A673 (cell line): ENCODE measurements around the gene KAT2A. TPM values are rescaled to one million over a fixed set of nuclear protein-coding genes. Genes with fewer than 3 reads are reported as not detected.
"Not testable (repeated sequence)": the region's sequence is repeated elsewhere in the genome, so short reads cannot be mapped to it uniquely, and the experiment has no call there.

ENCODE experiments used
- BruUV-seq: library from RNA; stranded (reverse); fragments of 400-500 nt; replicated peaks from 2 replicates; lab custom pipeline; 2021; lab: Mats Ljungman, UMichigan
- CTCF ChIA-PET: fragments of 300-600 bp; sonication (Branson Sonifier 250); formaldehyde crosslinking; loops from one replicate; lab custom pipeline; 2022; ENCODE audit warnings: antibody characterized with exemption; lab: Charles Lee
- POLR2A ChIA-PET: fragments of 300-600 bp; sonication (Branson Sonifier 250); formaldehyde crosslinking; loops from one replicate; lab custom pipeline; 2022; ENCODE audit warnings: antibody characterized with exemption; ENCODE audit not compliant: low non-redundant PET; lab: Charles Lee
- DNase-seq: peaks from one replicate; pipeline ENCODE4 v3.0.0-alpha.2; 2015; ENCODE audit warnings: low spot score
- H3K27ac ChIP-seq: fragments of 200-600 bp; sonication (generic); 2 replicates; pipeline ENCODE4 v1.5.1; 2016; ENCODE audit warnings: mixed run types, low read depth, mild to moderate bottlenecking, mixed read lengths, antibody characterized with exemption, low read length; ENCODE audit not compliant: poor library complexity, severe bottlenecking
- H3K27me3 ChIP-seq: fragments of 200-600 bp; sonication (generic); replicated peaks from 2 replicates; pipeline ENCODE4 v1.6.1; 2017; ENCODE audit warnings: mixed run types, low read depth, mild to moderate bottlenecking, mixed read lengths, antibody characterized with exemption, low read length; ENCODE audit not compliant: insufficient read depth, poor library complexity
- H3K36me3 ChIP-seq: fragments of 200-600 bp; sonication (generic); 2 replicates; pipeline ENCODE4 v1.6.1; 2016; ENCODE audit warnings: mixed run types, mild to moderate bottlenecking, mixed read lengths, antibody characterized with exemption, low read length; ENCODE audit not compliant: insufficient read depth, poor library complexity, severe bottlenecking
- H3K4me1 ChIP-seq: fragments of 200-600 bp; sonication (generic); 2 replicates; pipeline ENCODE4 v1.6.1; 2017; ENCODE audit warnings: mixed run types, mild to moderate bottlenecking, mixed read lengths, antibody characterized with exemption, low read length; ENCODE audit not compliant: insufficient read depth, poor library complexity, severe bottlenecking
- H3K4me3 ChIP-seq: fragments of 200-600 bp; sonication (generic); 2 replicates; pipeline ENCODE4 v1.5.1; 2016; ENCODE audit warnings: low read depth, mixed run types, mild to moderate bottlenecking, mixed read lengths, low read length; ENCODE audit not compliant: poor library complexity, severe bottlenecking
- H3K9me3 ChIP-seq: fragments of 200-600 bp; sonication (generic); 2 replicates; pipeline ENCODE4 v1.6.1; 2016; ENCODE audit warnings: mixed run types, low read depth, mild to moderate bottlenecking, mixed read lengths, antibody characterized with exemption, low read length; ENCODE audit not compliant: poor library complexity, severe bottlenecking
- EZH2 ChIP-seq: fragments of 200-600 bp; sonication (generic); IDR thresholded peaks from 2 replicates; pipeline ENCODE4 v1.6.1; 2017; ENCODE audit warnings: borderline replicate concordance, low read depth, mild to moderate bottlenecking, mixed read lengths, antibody characterized with exemption, low read length; ENCODE audit not compliant: poor library complexity, severe bottlenecking
- intact Hi-C: fragments of 100-400 bp; cut with micrococcal nuclease; formaldehyde crosslinking; loops from one replicate; pipeline ENCODE4 v1.10.0; 2022; ENCODE audit not compliant: unreplicated experiment
- total RNA-seq: library from RNA; stranded (reverse); gene quantifications from 2 replicates; pipeline ENCODE4 v1.2.3, GENCODE V29; 2021
- TF ChIP-seq, protein P1 (sequence below): fragments of 300-800, 200-600 bp; sonication (generic); conservative IDR thresholded peaks from 2 replicates; pipeline ENCODE4 v1.5.1; 2017; ENCODE audit warnings: low read depth, mild to moderate bottlenecking, antibody characterized with exemption, low read length, moderate library complexity, mixed read lengths

The KAT2A gene
- total RNA-seq, 1 experiment from 2014 or later: 30.3 TPM

- H3K27ac ChIP-seq: no peak overlapping the region
- no peak for DNase-seq
- TF ChIP-seq, protein P1, sequence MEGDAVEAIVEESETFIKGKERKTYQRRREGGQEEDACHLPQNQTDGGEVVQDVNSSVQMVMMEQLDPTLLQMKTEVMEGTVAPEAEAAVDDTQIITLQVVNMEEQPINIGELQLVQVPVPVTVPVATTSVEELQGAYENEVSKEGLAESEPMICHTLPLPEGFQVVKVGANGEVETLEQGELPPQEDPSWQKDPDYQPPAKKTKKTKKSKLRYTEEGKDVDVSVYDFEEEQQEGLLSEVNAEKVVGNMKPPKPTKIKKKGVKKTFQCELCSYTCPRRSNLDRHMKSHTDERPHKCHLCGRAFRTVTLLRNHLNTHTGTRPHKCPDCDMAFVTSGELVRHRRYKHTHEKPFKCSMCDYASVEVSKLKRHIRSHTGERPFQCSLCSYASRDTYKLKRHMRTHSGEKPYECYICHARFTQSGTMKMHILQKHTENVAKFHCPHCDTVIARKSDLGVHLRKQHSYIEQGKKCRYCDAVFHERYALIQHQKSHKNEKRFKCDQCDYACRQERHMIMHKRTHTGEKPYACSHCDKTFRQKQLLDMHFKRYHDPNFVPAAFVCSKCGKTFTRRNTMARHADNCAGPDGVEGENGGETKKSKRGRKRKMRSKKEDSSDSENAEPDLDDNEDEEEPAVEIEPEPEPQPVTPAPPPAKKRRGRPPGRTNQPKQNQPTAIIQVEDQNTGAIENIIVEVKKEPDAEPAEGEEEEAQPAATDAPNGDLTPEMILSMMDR: no peak
- TF ChIP-seq EZH2: no peak
- BruUV-seq: no TSS peak
- intact Hi-C loops: no loop called here
- ChIA-PET CTCF (interaction anchor here (0.5 kb wide), 1 partner anchor 1530 kb away, joined by 3 read pairs; no protein-coding TSS in a partner anchor), POLR2A (interaction anchor here (0.5 kb wide), 1 partner anchor 127 kb away, joined by 3 read pairs; no protein-coding TSS in a partner anchor)
- no peaks in the 10 kb centered on the region for H3K9me3 ChIP-seq
- H3K36me3 ChIP-seq: no peaks in the 10 kb centered on the region
- H3K27me3 ChIP-seq: no peaks in the 10 kb centered on the region
- H3K4me1 ChIP-seq: no peaks in the 10 kb centered on the region
- H3K4me3 ChIP-seq: no peak overlapping the region
Measured at GRCh38 chr17:42142371-42142896, 21.3 kb upstream of the KAT2A start.

DNA sequence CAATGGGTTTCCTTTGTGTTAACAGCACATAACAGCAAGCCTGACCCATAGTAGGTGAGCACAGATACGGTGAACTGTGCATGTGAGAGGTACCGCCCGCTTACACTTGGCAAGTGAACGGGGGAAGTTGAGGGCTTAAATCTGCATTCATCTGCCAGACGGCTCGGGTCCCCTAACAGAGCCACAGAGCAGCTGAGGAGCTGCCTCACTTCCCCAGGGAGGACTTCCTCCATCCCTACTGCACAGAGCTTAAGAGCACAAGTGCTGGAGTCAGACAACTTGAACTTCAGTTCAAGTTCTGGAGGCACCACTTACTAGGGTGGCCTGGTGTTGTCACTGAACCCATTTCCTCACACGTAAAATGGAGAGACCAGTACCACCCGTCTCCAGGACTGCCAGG, 20.2 kb upstream of the KAT2A start:
- DNase-seq: no peak
- Histone ChIP-seq H3K9me3 (no peaks in the 10 kb centered on the region), H3K4me3 (no peak overlapping the region), H3K27me3 (no peaks in the 10 kb centered on the region), H3K36me3 (no peaks in the 10 kb centered on the region), H3K4me1 (no peaks in the 10 kb centered on the region), H3K27ac (no peak overlapping the region)
- ChIA-PET POLR2A (no interaction called here), CTCF (no interaction called here)
- no peak for TF ChIP-seq EZH2
- TF ChIP-seq, protein P1: no peak
- no TSS peak for BruUV-seq
- intact Hi-C loops: no loop called here

DNA sequence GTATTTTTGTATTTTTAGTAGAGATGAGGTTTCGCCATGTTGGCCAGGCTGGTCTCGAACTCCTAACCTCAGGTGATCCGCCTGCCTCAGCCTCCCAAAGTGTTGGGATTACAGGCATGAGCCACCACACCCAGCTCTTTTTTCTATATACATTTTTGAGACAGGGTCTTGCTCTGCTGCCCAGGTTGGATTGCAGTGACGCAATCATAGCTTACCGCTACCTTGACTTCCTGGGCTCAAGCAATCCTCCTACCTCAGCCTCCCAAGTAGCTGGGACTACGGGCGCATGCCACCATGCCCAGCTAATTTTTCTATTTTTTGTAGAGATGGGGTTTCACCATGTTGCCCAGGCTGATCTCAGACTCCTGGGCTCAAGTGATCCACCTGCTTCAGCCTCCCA, 19.5 kb upstream of the KAT2A start:
- BruUV-seq, H3K27me3 ChIP-seq, H3K4me3 ChIP-seq, POLR2A ChIA-PET, intact Hi-C loops, CTCF ChIA-PET, DNase-seq, H3K36me3 ChIP-seq, H3K4me1 ChIP-seq, H3K27ac ChIP-seq, H3K9me3 ChIP-seq: not testable (repeated sequence)
